H1 (cell line): Measurements from ENCODE around the gene ZBTB7A. TPM values are rescaled to one million over a fixed set of nuclear protein-coding genes. Genes with fewer than 3 reads are reported as not detected.

ENCODE experiments used
- CTCF ChIA-PET: fragments of 300-600 bp; sonication (Branson Sonifier 250); formaldehyde crosslinking; loops from one replicate; lab custom pipeline; 2021; ENCODE audit not compliant: partially characterized antibody; lab: Charles Lee
- POLR2A ChIA-PET: fragments of 300-600 bp; sonication (Branson Sonifier 250); formaldehyde crosslinking; loops from one replicate; lab custom pipeline; 2021; ENCODE audit warnings: inconsistent platforms; ENCODE audit not compliant: partially characterized antibody; lab: Charles Lee
- DNase-seq, 2 experiments: peaks; one replicate each; pipeline versions ENCODE4 v3.0.0 to v3.0.0-alpha.2; 2010 to 2022; ENCODE audit warnings: low spot score in 2 of 2, low read depth in 1 of 2, mixed read lengths in 1 of 2
- FAIRE-seq: peaks from 2 replicates; lab custom pipeline; 2011; peaks lifted over from hg19 to GRCh38; lab: Jason Lieb, UNC
- H2AFZ ChIP-seq: 2 replicates; pipeline ENCODE4 v1.8.1; 2012; ENCODE audit warnings: low read length, inconsistent platforms
- H2AK5ac ChIP-seq: 2 replicates; pipeline ENCODE4 v1.6.1; 2013; ENCODE audit warnings: low read depth, low read length
- H2BK120ac ChIP-seq: replicated peaks from 2 replicates; pipeline ENCODE3; 2013; ENCODE audit warnings: low read depth, low read length, inconsistent platforms
- H2BK12ac ChIP-seq: 2 replicates; pipeline ENCODE4 v1.6.1; 2013; ENCODE audit warnings: low read depth, low read length
- H2BK15ac ChIP-seq: 2 replicates; pipeline ENCODE4 v1.6.1; 2013; ENCODE audit warnings: low read length
- H2BK20ac ChIP-seq: 2 replicates; pipeline ENCODE4 v1.6.1; 2013; ENCODE audit warnings: low read length
- H2BK5ac ChIP-seq: 2 replicates; pipeline ENCODE4 v1.6.1; 2013; ENCODE audit warnings: low read depth, low read length
- H3K14ac ChIP-seq: 2 replicates; pipeline ENCODE4 v1.6.1; 2013; ENCODE audit warnings: inconsistent platforms; ENCODE audit not compliant: insufficient read length
- H3K18ac ChIP-seq: 2 replicates; pipeline ENCODE4 v1.6.1; 2013; ENCODE audit warnings: low read length; ENCODE audit errors: extremely low read depth
- H3K23ac ChIP-seq: 2 replicates; pipeline ENCODE4 v1.6.1; 2013; ENCODE audit warnings: inconsistent platforms; ENCODE audit not compliant: insufficient read length
- H3K23me2 ChIP-seq: 2 replicates; pipeline ENCODE4 v1.6.1; 2013; ENCODE audit warnings: low read depth, low read length
- H3K27ac ChIP-seq: 2 replicates; pipeline ENCODE4 v1.6.1; 2011; ENCODE audit warnings: low read depth, low read length, inconsistent platforms
- H3K27me3 ChIP-seq, 4 experiments: replicated peaks in 1 of 4; 1 replicate in 1 of 4; 2 replicates in 3 of 4; pipeline versions ENCODE4 v1.6.1 to v1.8.1; 2011 to 2013; ENCODE audit warnings: low read length in 3 of 4, mild to moderate bottlenecking in 3 of 4, inconsistent platforms in 2 of 4, mixed read lengths in 2 of 4, moderate library complexity in 1 of 4; ENCODE audit not compliant: control insufficient read depth in 3 of 4, insufficient read depth in 3 of 4; ENCODE audit errors: extremely low read depth in 1 of 4
- H3K36me3 ChIP-seq, 4 experiments: 2 replicates each; pipeline versions ENCODE4 v1.6.1 to v1.8.1; 2011 to 2013; ENCODE audit warnings: mild to moderate bottlenecking in 4 of 4, low read length in 3 of 4, moderate library complexity in 2 of 4, control low read depth in 1 of 4, inconsistent platforms in 1 of 4; ENCODE audit not compliant: insufficient read depth in 4 of 4, control insufficient read depth in 2 of 4
- H3K4ac ChIP-seq: replicated peaks from 2 replicates; pipeline ENCODE3; 2013; ENCODE audit warnings: low read length, low read depth, mixed read lengths, inconsistent platforms; ENCODE audit not compliant: insufficient read length
- H3K4me1 ChIP-seq, 4 experiments: replicated peaks in 1 of 4; 1 replicate in 1 of 4; 2 replicates in 3 of 4; pipeline versions ENCODE4 v1.6.1 to v1.8.1; 2011 to 2013; ENCODE audit warnings: low read length in 3 of 4, inconsistent platforms in 2 of 4, mixed read lengths in 1 of 4; ENCODE audit not compliant: insufficient read depth in 4 of 4, control insufficient read depth in 3 of 4
- H3K4me2 ChIP-seq, 2 experiments: 2 replicates each; pipeline versions ENCODE4 v1.6.1 to v1.8.1; 2011 to 2013; ENCODE audit warnings: low read depth in 2 of 2, low read length in 2 of 2, control low read depth in 1 of 2, inconsistent platforms in 1 of 2, mild to moderate bottlenecking in 1 of 2; ENCODE audit not compliant: insufficient read depth in 1 of 2
- H3K4me3 ChIP-seq, 4 experiments: fragments of 200-600, 300-600 bp in 1 of 4; sonication (generic), shearing (Covaris generic), sonication (Bioruptor Twin) in 1 of 4; 2 replicates each; pipeline versions ENCODE4 v1.5.1 to v1.8.1; 2011 to 2016; ENCODE audit warnings: low read length in 4 of 4, low read depth in 3 of 4, control low read depth in 2 of 4, inconsistent platforms in 2 of 4, mild to moderate bottlenecking in 2 of 4, mixed read lengths in 1 of 4, moderate library complexity in 1 of 4; ENCODE audit not compliant: insufficient read depth in 2 of 4; ENCODE audit errors: extremely low read depth in 1 of 4
- H3K56ac ChIP-seq: replicated peaks from 2 replicates; pipeline ENCODE3; 2013; ENCODE audit warnings: low read depth, mild to moderate bottlenecking, mixed read lengths, low read length, inconsistent platforms; ENCODE audit not compliant: insufficient read length
- H3K79me1 ChIP-seq: 2 replicates; pipeline ENCODE4 v1.6.1; 2013; ENCODE audit warnings: low read depth, low read length, control low read depth
- H3K79me2 ChIP-seq, 2 experiments: 2 replicates each; pipeline versions ENCODE4 v1.6.1 to v1.8.1; 2012 to 2013; ENCODE audit warnings: low read length in 2 of 2, mild to moderate bottlenecking in 2 of 2, inconsistent platforms in 1 of 2; ENCODE audit not compliant: insufficient read depth in 2 of 2, control insufficient read depth in 1 of 2
- H3K9ac ChIP-seq, 4 experiments: replicated peaks in 1 of 4; 1 replicate in 1 of 4; 2 replicates in 3 of 4; pipeline versions ENCODE4 v1.6.1 to v1.8.1; 2011 to 2013; ENCODE audit warnings: low read depth in 3 of 4, low read length in 3 of 4, control low read depth in 2 of 4, mild to moderate bottlenecking in 2 of 4, moderate library complexity in 2 of 4, inconsistent platforms in 1 of 4; ENCODE audit errors: extremely low read depth in 1 of 4
- H3K9me3 ChIP-seq, 2 experiments: 2 replicates each; pipeline versions ENCODE4 v1.6.1 to v1.8.1; 2012 to 2013; ENCODE audit warnings: mild to moderate bottlenecking in 2 of 2, moderate library complexity in 2 of 2, control low read depth in 1 of 2, inconsistent platforms in 1 of 2, low read depth in 1 of 2, low read length in 1 of 2, mixed read lengths in 1 of 2; ENCODE audit not compliant: insufficient read depth in 2 of 2
- H4K20me1 ChIP-seq, 2 experiments: replicated peaks in 1 of 2; 2 replicates each; pipeline versions ENCODE3 to v1.8.1; 2011 to 2013; ENCODE audit warnings: inconsistent platforms in 2 of 2, low read length in 2 of 2, mild to moderate bottlenecking in 1 of 2; ENCODE audit not compliant: insufficient read depth in 2 of 2, control insufficient read depth in 1 of 2
- H4K5ac ChIP-seq: 2 replicates; pipeline ENCODE4 v1.6.1; 2013; ENCODE audit warnings: low read length, low read depth, mixed read lengths, inconsistent platforms; ENCODE audit not compliant: insufficient read length
- H4K8ac ChIP-seq: 2 replicates; pipeline ENCODE4 v1.8.0; 2013; ENCODE audit warnings: mild to moderate bottlenecking, moderate library complexity, low read length, inconsistent platforms; ENCODE audit not compliant: insufficient read depth; ENCODE audit errors: extremely low read depth
- H4K91ac ChIP-seq: replicated peaks from 2 replicates; pipeline ENCODE3; 2013; ENCODE audit warnings: low read length, mixed read lengths, inconsistent platforms; ENCODE audit not compliant: insufficient read length
- CEBPB ChIP-seq: IDR thresholded peaks from 2 replicates; pipeline ENCODE4 v1.6.1; 2012; ENCODE audit warnings: low read depth, low read length
- PHF8 ChIP-seq: fragments of 200-600 bp; sonication (generic); conservative IDR thresholded peaks from 2 replicates; pipeline ENCODE4 v1.7.1; 2012; ENCODE audit warnings: low read depth, mild to moderate bottlenecking, inconsistent platforms, low read length, moderate library complexity
- WGBS, 2 experiments: shearing (Covaris generic) in 1 of 2; methylation state at CpG; one replicate each; pipeline versions ENCODE4 v1.1.6 to v1.1.7; 2013 to 2015; ENCODE audit warnings: low lambda C conversion rate in 2 of 2, mixed read lengths in 2 of 2, inconsistent platforms in 1 of 2, low coverage in 1 of 2, missing lambda C conversion rate in 1 of 2; ENCODE audit not compliant: insufficient replicate concordance in 2 of 2, insufficient coverage in 1 of 2, insufficient read length in 1 of 2; ENCODE audit errors: extremely low coverage in 1 of 2, missing lambda C conversion rate in 1 of 2; 5-methylcytosine and 5-hydroxymethylcytosine counted together
- polyA plus RNA-seq, 7 experiments: library from polyadenylated mRNA; depleted of rRNA in 3 of 7; stranded (reverse) in 5 of 7; unstranded in 2 of 7; fragments of >200 nt in 5 of 7; fragments of 200-250 nt in 2 of 7; gene quantifications; 1 replicate in 5 of 7; 2 replicates in 1 of 7; 4 replicates in 1 of 7; pipeline versions ENCODE4 v1.2.1 to v1.2.3, GENCODE V29; 2011 to 2013; ENCODE audit warnings: missing spikeins in 2 of 7, mixed read lengths in 2 of 7
- total RNA-seq: library from RNA; stranded (reverse); fragmentation: NEBNext Ultra II Directional; extraction: Animal tissue kit (Norgen Biotek cat#: 25700); gene quantifications from 2 replicates; pipeline ENCODE4 v1.2.1, GENCODE V29; 2021

Gene ZBTB7A
- total and polyA plus RNA-seq, 2 of the 8 experiments (the other 6 are each of a cell fraction or from before 2014, with no cell fraction given) = 5.6 to 17.8 TPM

- H3K4me3 ChIP-seq = no peak overlapping the region
- no peak overlapping the region for H2BK20ac ChIP-seq
- peak overlapping the region; percentile 14; the same call in 1 of the 2 replicates for H4K8ac ChIP-seq
- DNase-seq = no peak
- no peak overlapping the region for H3K4me2 ChIP-seq
- H2BK120ac ChIP-seq = no peak overlapping the region
- CTCF ChIA-PET = interaction anchor here (0.6 to 3.4 kb wide), 2 partner anchors 40 to 95 kb away, joined by 3 to 15 read pairs; no protein-coding TSS in a partner anchor
- WGBS, 2 experiments = 93% methylated on average over 18 of the region's 38 CpGs; no CpG with 5 or more reads in 1 of the 2 experiments
- no peak overlapping the region for H3K18ac ChIP-seq
- H2AFZ ChIP-seq = no peak overlapping the region
- H4K91ac ChIP-seq = no peak overlapping the region
- FAIRE-seq = no peak
- no peaks in the 10 kb centered on the region for H3K79me1 ChIP-seq
- H3K9ac ChIP-seq = no peak overlapping the region
- H2BK12ac ChIP-seq = no peak overlapping the region
- TF ChIP-seq CEBPB (peak; percentile 47; the same call in 1 of the 2 replicates), PHF8 (no peak)
- TF ChIP-seq, all 59 proteins: peak for 1
- Histone ChIP-seq H3K27me3 (no peaks in the 10 kb centered on the region), H3K4ac (no peak overlapping the region), H3K79me2 (no peaks in the 10 kb centered on the region), H3K23ac (no peak overlapping the region), H3K14ac (no peak overlapping the region), H3K9me3 (no peaks in the 10 kb centered on the region), H3K56ac (no peak overlapping the region), H3K23me2 (no peaks in the 10 kb centered on the region), H3K36me3 (peaks cover 11 to 51% (median 37%) of the 10 kb centered on the region in 4 experiments), H2AK5ac (no peak overlapping the region), H3K27ac (no peak overlapping the region), H4K20me1 (peaks cover 4 to 7% of the 10 kb centered on the region in 2 experiments), H3K4me1 (no peaks in the 10 kb centered on the region), H4K5ac (no peak overlapping the region), H2BK15ac (no peak overlapping the region), H2BK5ac (no peak overlapping the region)
- POLR2A ChIA-PET = interaction anchor here (0.7 to 3.2 kb wide), 7 partner anchors 9 to 911 kb away, joined by 3 to 14 read pairs (median 4); partner anchors contain the start of gene EEF2
Observed at GRCh38 chr19:4099041-4099764, 32.5 kb upstream of the ZBTB7A start.
